Type B pancreatic cell (in vitro differentiated cells): ENCODE measurements around the gene PPP6C. TPM values are rescaled to one million over a fixed set of nuclear protein-coding genes. Genes with fewer than 3 reads are reported as not detected.
A peak's percentile ranks its signal among the peaks of the same experiment; 100 is the strongest.
"Not testable (repeated sequence)": the region's sequence is repeated elsewhere in the genome, so short reads cannot be mapped to it uniquely, and the experiment has no call there.

Experiments
- DNase-seq: peaks from one replicate; pipeline ENCODE4 v3.0.0; 2021; ENCODE audit warnings: mixed read lengths; ENCODE audit not compliant: unreplicated experiment; ENCODE audit errors: extremely low spot score
- H3K27ac Mint-ChIP-seq: 2 replicates; pipeline ENCODE4 v1.8.0; 2021; ENCODE audit warnings: mild to moderate bottlenecking, mixed read lengths
- H3K27me3 Mint-ChIP-seq: 2 replicates; pipeline ENCODE4 v1.8.0; 2021; ENCODE audit warnings: mixed read lengths
- H3K36me3 Mint-ChIP-seq: 2 replicates; pipeline ENCODE4 v1.8.0; 2021; ENCODE audit warnings: mixed read lengths
- H3K4me1 Mint-ChIP-seq: one replicate; pipeline ENCODE4 v1.8.0; 2021; ENCODE audit warnings: mixed read lengths; ENCODE audit not compliant: unreplicated experiment
- H3K4me3 Mint-ChIP-seq: 2 replicates; pipeline ENCODE4 v1.8.0; 2021; ENCODE audit warnings: mild to moderate bottlenecking, mixed read lengths
- H3K9me3 Mint-ChIP-seq: 2 replicates; pipeline ENCODE4 v1.8.0; 2021; ENCODE audit warnings: mixed read lengths
- total RNA-seq: library from RNA; stranded (reverse); gene quantifications from 2 replicates; pipeline ENCODE4 v1.2.1, GENCODE V29; 2021; ENCODE audit warnings: low replicate concordance
- TF ChIP-seq, protein P1 (sequence below): fragments of 200-600 bp; sonication (generic); conservative IDR thresholded peaks from 2 replicates; pipeline ENCODE4 v1.5.0; 2021; ENCODE audit warnings: antibody characterized with exemption, mild to moderate bottlenecking

PPP6C gene
- total RNA-seq, 1 donor from 2014 or later, result 35.2 TPM

DNA sequence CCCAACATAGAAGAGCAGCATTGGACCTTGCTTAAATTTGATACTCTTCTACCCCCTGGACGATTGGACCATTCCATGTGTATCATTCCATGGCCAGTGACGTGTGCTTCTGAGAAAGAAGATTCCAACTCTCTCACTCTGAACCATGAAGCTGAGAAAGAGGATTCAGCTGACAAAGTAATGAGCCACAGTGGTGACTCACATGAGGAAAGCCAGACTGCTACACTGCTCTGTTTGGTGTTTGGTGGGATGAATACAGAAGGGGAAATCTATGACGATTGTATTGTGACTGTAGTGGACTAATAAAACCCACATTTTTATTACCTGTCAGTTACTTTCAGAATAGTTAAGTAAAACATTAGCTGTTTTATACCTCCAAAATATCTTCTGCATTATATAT, 44.1 kb upstream of the PPP6C start:
- H3K27ac Mint-ChIP-seq, result peak overlapping the region; percentile 55

DNA sequence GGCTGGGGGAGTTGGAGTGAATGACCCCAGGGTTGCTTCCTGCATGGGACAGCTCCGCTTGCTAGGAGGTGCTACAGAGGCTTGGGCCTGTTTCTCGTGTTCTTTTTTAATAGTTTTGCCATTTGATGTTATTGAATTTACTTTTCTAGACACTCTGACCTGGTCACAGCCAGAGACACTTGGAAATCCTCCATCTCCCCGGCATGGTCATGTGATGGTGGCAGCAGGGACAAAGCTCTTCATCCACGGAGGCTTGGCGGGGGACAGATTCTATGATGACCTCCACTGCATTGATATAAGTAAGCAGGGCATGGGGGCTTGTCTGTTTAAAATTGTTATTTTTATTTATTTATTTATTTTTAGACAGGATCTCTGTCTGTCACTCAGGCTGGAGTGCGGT, 38.2 kb upstream of the PPP6C start:
- H3K4me1 Mint-ChIP-seq, result no peaks in the 10 kb centered on the region
- H3K9me3 Mint-ChIP-seq, result no peaks in the 10 kb centered on the region
- no peaks in the 10 kb centered on the region for H3K27me3 Mint-ChIP-seq
- no peak overlapping the region for H3K4me3 Mint-ChIP-seq
- H3K36me3 Mint-ChIP-seq, result peaks cover 4% of the 10 kb centered on the region
- no peak for DNase-seq
- no peak overlapping the region for H3K27ac Mint-ChIP-seq
- TF ChIP-seq, protein P1, sequence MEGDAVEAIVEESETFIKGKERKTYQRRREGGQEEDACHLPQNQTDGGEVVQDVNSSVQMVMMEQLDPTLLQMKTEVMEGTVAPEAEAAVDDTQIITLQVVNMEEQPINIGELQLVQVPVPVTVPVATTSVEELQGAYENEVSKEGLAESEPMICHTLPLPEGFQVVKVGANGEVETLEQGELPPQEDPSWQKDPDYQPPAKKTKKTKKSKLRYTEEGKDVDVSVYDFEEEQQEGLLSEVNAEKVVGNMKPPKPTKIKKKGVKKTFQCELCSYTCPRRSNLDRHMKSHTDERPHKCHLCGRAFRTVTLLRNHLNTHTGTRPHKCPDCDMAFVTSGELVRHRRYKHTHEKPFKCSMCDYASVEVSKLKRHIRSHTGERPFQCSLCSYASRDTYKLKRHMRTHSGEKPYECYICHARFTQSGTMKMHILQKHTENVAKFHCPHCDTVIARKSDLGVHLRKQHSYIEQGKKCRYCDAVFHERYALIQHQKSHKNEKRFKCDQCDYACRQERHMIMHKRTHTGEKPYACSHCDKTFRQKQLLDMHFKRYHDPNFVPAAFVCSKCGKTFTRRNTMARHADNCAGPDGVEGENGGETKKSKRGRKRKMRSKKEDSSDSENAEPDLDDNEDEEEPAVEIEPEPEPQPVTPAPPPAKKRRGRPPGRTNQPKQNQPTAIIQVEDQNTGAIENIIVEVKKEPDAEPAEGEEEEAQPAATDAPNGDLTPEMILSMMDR, result no peak

More for the DNA sequence above, 44.1 kb upstream of the PPP6C start:
- H3K9me3 Mint-ChIP-seq, result no peaks in the 10 kb centered on the region
- no peak overlapping the region for H3K4me3 Mint-ChIP-seq
- peaks cover 36% of the 10 kb centered on the region for H3K36me3 Mint-ChIP-seq
- H3K27me3 Mint-ChIP-seq, result no peaks in the 10 kb centered on the region
- DNase-seq, result no peak
- peaks cover 21% of the 10 kb centered on the region for H3K4me1 Mint-ChIP-seq
- TF ChIP-seq, protein P1, result no peak

DNA sequence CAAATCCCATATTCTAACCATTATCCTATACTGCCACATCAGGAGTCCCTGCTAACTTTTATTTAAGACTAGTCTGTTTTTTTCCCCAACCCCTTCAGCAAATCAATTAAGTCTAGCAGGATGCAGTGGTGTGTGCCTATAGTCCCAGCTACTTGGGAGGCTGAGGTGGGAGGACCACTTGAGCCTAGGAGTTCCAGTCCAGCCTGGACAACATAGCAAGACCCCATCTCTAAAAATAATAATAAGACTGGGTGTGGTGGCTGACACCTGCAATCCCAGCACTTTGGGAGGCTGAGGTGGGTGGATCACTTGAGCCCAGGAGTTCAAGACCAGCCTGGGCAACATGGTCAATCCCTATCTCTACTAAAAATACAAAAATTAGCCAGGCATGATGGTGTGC, 35.3 kb upstream of the PPP6C start:
- not testable (repeated sequence) for DNase-seq, H3K36me3 Mint-ChIP-seq, H3K4me1 Mint-ChIP-seq, H3K27ac Mint-ChIP-seq, H3K27me3 Mint-ChIP-seq, H3K4me3 Mint-ChIP-seq, H3K9me3 Mint-ChIP-seq

- Mint-ChIP-seq H3K9me3 (no peaks in the 10 kb centered on the region), H3K4me3 (no peak overlapping the region), H3K27ac (no peak overlapping the region), H3K4me1 (no peaks in the 10 kb centered on the region), H3K36me3 (peaks cover 19% of the 10 kb centered on the region), H3K27me3 (no peaks in the 10 kb centered on the region)
- TF ChIP-seq, protein P1, result no peak
- DNase-seq, result no peak
Measured at GRCh38 chr9:125218621-125219020, 29.0 kb upstream of the PPP6C start.

DNA sequence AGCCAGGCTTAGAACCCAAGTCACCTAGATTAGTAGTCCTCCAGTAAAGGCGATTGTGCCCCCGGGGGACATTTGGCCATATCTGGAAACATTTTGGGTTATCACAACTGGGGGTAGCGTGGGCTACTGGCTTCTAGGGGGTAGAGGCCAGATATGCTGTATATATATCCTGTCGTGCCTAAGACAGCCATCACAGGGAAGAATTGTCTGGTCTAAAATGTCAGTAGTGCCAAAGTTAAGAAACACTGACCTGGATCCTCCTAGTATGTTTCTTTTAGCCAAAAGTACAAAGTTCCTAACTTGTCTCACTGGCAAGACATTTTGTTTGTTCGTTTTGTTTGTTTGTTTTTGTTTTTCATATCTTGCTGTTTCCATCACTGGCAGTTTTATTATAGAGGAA, 24.6 kb upstream of the PPP6C start:
- TF ChIP-seq, protein P1, result no peak
- Mint-ChIP-seq H3K9me3 (no peaks in the 10 kb centered on the region), H3K36me3 (peaks cover 25% of the 10 kb centered on the region), H3K4me3 (no peak overlapping the region), H3K4me1 (no peaks in the 10 kb centered on the region), H3K27me3 (no peaks in the 10 kb centered on the region), H3K27ac (no peak overlapping the region)
- no peak for DNase-seq

- no peak overlapping the region for H3K4me3 Mint-ChIP-seq
- no peak overlapping the region for H3K27ac Mint-ChIP-seq
- no peaks in the 10 kb centered on the region for H3K27me3 Mint-ChIP-seq
- no peak for DNase-seq
- H3K4me1 Mint-ChIP-seq, result peaks cover 15% of the 10 kb centered on the region
- no peaks in the 10 kb centered on the region for H3K9me3 Mint-ChIP-seq
- TF ChIP-seq, protein P1, result no peak
- H3K36me3 Mint-ChIP-seq, result peaks cover 17% of the 10 kb centered on the region
Measured at GRCh38 chr9:125204477-125204876, 14.9 kb upstream of the PPP6C start.
